ENCODE measurements around the gene CENPP.

DNA sequence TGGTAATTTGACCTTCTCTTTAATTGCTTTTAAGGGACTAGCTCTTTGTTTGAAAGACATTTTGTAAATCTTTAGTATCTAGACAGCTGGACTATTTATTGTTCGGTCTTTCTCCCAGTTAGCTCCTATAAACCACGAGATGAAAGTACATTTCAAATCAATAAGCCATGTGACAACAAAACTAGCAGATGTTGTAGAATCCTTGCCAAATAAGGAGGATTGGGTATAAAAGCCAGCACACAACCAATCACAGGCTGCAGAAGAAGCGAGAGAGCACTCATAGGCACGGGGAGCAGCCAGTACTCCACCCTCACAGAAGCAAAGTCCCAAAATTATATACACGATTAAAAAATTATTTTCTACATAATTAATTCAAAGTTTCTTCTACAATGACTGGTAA, 106.6 kb downstream of the CENPP start:
- no peak for TF ChIP-seq RAD21 (IDR thresholded peaks at IDR 0.05; ENCODE audit: low read depth)
- TF ChIP-seq CREB1 (IDR thresholded peaks at IDR 0.05; ENCODE audit: low read depth): no peak
- no peak for TF ChIP-seq TAF1 (IDR thresholded peaks at IDR 0.05; ENCODE audit: low read depth)
- TF ChIP-seq, protein P1, sequence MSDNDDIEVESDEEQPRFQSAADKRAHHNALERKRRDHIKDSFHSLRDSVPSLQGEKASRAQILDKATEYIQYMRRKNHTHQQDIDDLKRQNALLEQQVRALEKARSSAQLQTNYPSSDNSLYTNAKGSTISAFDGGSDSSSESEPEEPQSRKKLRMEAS (IDR thresholded peaks at IDR 0.05): no peak
- TF ChIP-seq EP300 (IDR thresholded peaks at IDR 0.05; ENCODE audit: borderline replicate concordance): no peak
- TF ChIP-seq TCF12 (IDR thresholded peaks at IDR 0.05; ENCODE audit: low read depth): no peak

All from Ishikawa (cell line).